ENCODE data around the gene MARVELD1. TPM values are rescaled to one million over a fixed set of nuclear protein-coding genes. Genes with fewer than 3 reads are reported as not detected.

MARVELD1 gene
- total and polyA plus RNA-seq, 2 experiments from 2014 or later = 7.3 to 23.7 TPM

DNA sequence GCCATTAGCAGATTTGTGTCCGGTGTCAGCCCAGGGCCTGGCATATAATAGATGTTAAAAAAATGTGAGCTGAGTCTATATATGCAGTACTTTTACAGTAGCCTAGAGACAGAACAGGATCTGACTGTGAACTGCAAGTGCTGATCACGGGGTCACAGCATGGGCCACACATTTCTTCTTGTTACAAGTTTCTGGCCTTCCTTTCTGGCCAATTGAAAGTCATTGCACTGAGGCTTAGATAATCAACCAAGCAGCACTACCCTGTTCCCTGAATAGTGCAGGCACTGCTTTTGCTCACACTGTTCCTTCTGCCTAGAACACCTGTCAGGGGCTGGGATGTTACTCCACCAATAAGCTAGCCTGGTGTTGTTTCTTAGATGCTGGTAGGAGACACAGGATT lies 5.4 kb upstream of the MARVELD1 start:
- peaks cover 9% of the 10 kb centered on the region; the same call in 1 of the 2 replicates for H3K4me1 ChIP-seq (ENCODE audit: insufficient read depth)
- no peaks in the 10 kb centered on the region for H3K27me3 ChIP-seq (ENCODE audit: insufficient read depth)
- no peaks in the 10 kb centered on the region; the same call in 2 of the 3 replicates for H3K9me3 Mint-ChIP-seq
- no peaks in the 10 kb centered on the region; the same call in 2 of the 3 replicates for H3K36me3 Mint-ChIP-seq (ENCODE audit: low read depth)
- no peaks in the 10 kb centered on the region for H3K9me2 ChIP-seq (ENCODE audit: insufficient read depth)
- H3F3A ChIP-seq (replicated peaks; ENCODE audit: low read depth) = 0 out of 2 replicates have a peak, but pooled peaks cover 9% of the 10 kb centered on the region
- H3K27ac Mint-ChIP-seq = no peak overlapping the region
- no peak overlapping the region for H3K4me3 Mint-ChIP-seq
- peaks cover 24% of the 10 kb centered on the region for H3K4me1 Mint-ChIP-seq
- ATAC-seq (no peak), DNase-seq (ENCODE audit: low spot score) (no peak)
- no peak overlapping the region for H3K4me3 ChIP-seq
- H2AFZ ChIP-seq = no peak overlapping the region
- H3K27ac ChIP-seq (ENCODE audit: low read depth) = no peak overlapping the region
- no peaks in the 10 kb centered on the region for H4K20me1 ChIP-seq (replicated peaks; ENCODE audit: insufficient read depth)
- no peaks in the 10 kb centered on the region for H3K79me2 ChIP-seq (replicated peaks; ENCODE audit: insufficient read depth)
- TF ChIP-seq EZH2phosphoT487 (IDR thresholded peaks at IDR 0.05; ENCODE audit: unreplicated experiment) = no peak
- TF ChIP-seq POLR2AphosphoS5 (IDR thresholded peaks at IDR 0.05; ENCODE audit: low read depth) = no peak
- TF ChIP-seq STAT1 (IDR thresholded peaks at IDR 0.05; ENCODE audit: unreplicated experiment) = no peak
- TF ChIP-seq ETS1 (IDR thresholded peaks at IDR 0.05) = no peak
- H3K36me3 ChIP-seq (ENCODE audit: insufficient read depth) = no peaks in the 10 kb centered on the region
- H3K4me2 ChIP-seq = no peak overlapping the region
- peaks cover 9% of the 10 kb centered on the region for H3K27me3 Mint-ChIP-seq (ENCODE audit: insufficient read depth, low read depth, poor library complexity)

DNA sequence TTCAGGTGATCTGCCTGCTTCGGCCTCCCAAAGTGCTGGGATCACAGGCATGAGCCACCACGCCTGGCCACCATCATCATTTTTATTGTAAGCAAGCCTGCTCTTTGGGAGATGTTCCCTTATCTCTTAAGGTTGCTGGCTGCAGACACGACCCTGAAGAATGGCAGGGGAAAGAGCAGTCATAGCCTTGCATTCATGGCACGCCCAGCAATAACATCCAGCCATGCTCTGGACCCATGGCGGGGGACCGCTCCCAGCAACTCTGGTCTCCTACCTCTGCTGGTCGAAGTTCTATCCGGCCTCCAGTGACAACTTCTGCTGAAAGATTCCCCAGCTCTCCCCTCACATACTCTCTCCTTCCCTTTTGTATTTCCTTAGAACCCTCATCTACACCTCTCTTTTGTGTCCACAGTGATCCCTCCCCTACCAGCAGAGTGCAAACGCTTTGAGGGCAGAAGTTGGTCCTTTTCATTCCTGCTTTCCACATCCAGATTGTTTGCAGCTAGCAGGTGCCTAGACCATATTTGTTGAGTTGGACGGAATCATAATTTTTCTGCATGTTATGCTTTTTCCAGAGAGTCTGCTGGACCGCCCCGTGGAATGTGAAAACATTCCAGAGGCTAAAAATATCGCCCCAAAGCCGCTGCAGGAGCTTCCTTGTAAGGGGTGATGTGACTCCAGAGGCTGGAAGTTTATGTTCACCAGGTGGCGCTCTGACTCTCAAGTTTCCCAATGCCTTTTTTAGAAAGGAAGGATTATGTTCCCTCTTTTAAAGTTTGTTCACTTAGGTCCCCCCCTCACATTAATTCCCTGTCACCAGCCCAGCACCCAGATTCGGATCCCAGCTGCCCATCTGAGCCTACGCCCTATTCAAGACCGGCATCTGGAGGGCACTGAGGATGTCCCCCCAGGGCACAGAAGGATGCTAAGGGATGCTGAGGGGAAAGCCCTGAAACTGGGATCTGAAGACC lies 4.3 kb upstream of the MARVELD1 start:
- H3K36me3 Mint-ChIP-seq (ENCODE audit: low read depth) = no peaks in the 10 kb centered on the region; the same call in 2 of the 3 replicates
- H3K4me2 ChIP-seq = 0 out of 2 replicates have a peak overlapping the region, but pooled peaks have one; percentile 8
- H4K20me1 ChIP-seq (replicated peaks; ENCODE audit: insufficient read depth) = no peaks in the 10 kb centered on the region
- no peak overlapping the region for H3K27ac ChIP-seq (ENCODE audit: low read depth)
- no peaks in the 10 kb centered on the region for H3K79me2 ChIP-seq (replicated peaks; ENCODE audit: insufficient read depth)
- 0 out of 2 replicates have a peak, but pooled peaks cover 10% of the 10 kb centered on the region for H3F3A ChIP-seq (replicated peaks; ENCODE audit: low read depth)
- no peak overlapping the region for H3K4me3 Mint-ChIP-seq
- ATAC-seq = peak; percentile 28
- peak overlapping the region; percentile 14; the same call in 1 of the 2 replicates for H3K27ac Mint-ChIP-seq
- H3K4me1 ChIP-seq (ENCODE audit: insufficient read depth) = peaks cover 9% of the 10 kb centered on the region; the same call in 1 of the 2 replicates
- no peaks in the 10 kb centered on the region; the same call in 2 of the 3 replicates for H3K9me3 Mint-ChIP-seq
- peaks cover 11% of the 10 kb centered on the region for H3K27me3 Mint-ChIP-seq (ENCODE audit: insufficient read depth, low read depth, poor library complexity)
- H3K9me2 ChIP-seq (ENCODE audit: insufficient read depth) = no peaks in the 10 kb centered on the region
- H3K27me3 ChIP-seq (ENCODE audit: insufficient read depth) = no peaks in the 10 kb centered on the region
- peak; percentile 93 for DNase-seq (ENCODE audit: low spot score)
- peak overlapping the region; percentile 1; the same call in 1 of the 2 replicates for H2AFZ ChIP-seq
- TF ChIP-seq JUNB (IDR thresholded peaks at IDR 0.05; ENCODE audit: unreplicated experiment) (no peak), CTCF (conservative IDR thresholded peaks at IDR 0.05; ENCODE audit: low read depth in 2 of 2) (peak; percentile 83 to 84), NANOG (IDR thresholded peaks at IDR 0.05; ENCODE audit: borderline replicate concordance) (no peak), CREB1 (CRISPR knock-in tag; IDR thresholded peaks at IDR 0.05; ENCODE audit: low read depth) (no peak), REST (IDR thresholded peaks at IDR 0.05; ENCODE audit: unreplicated experiment) (no peak), EZH2phosphoT487 (IDR thresholded peaks at IDR 0.05; ENCODE audit: unreplicated experiment) (no peak), ZNF331 (CRISPR knock-in tag; IDR thresholded peaks at IDR 0.05; ENCODE audit: low read depth) (no peak)
- H3K36me3 ChIP-seq (ENCODE audit: insufficient read depth) = no peaks in the 10 kb centered on the region
- peaks cover 24% of the 10 kb centered on the region for H3K4me1 Mint-ChIP-seq
- H3K4me3 ChIP-seq = no peak overlapping the region
